NCI-H146 treated with DMSO at 0.1 percent for 48 hours (cell line): ENCODE measurements around the gene NCEH1.
A peak's percentile ranks its signal among the peaks of the same experiment; 100 is the strongest.
"Not testable (repeated sequence)": the region's sequence is repeated elsewhere in the genome, so short reads cannot be mapped to it uniquely, and the experiment has no call there.

Source experiments
- DNase-seq: peaks from one replicate; lab custom pipeline; 2025; ENCODE audit not compliant: unreplicated experiment; lab: John Stamatoyannopoulos, UW

NCEH1 gene

DNA sequence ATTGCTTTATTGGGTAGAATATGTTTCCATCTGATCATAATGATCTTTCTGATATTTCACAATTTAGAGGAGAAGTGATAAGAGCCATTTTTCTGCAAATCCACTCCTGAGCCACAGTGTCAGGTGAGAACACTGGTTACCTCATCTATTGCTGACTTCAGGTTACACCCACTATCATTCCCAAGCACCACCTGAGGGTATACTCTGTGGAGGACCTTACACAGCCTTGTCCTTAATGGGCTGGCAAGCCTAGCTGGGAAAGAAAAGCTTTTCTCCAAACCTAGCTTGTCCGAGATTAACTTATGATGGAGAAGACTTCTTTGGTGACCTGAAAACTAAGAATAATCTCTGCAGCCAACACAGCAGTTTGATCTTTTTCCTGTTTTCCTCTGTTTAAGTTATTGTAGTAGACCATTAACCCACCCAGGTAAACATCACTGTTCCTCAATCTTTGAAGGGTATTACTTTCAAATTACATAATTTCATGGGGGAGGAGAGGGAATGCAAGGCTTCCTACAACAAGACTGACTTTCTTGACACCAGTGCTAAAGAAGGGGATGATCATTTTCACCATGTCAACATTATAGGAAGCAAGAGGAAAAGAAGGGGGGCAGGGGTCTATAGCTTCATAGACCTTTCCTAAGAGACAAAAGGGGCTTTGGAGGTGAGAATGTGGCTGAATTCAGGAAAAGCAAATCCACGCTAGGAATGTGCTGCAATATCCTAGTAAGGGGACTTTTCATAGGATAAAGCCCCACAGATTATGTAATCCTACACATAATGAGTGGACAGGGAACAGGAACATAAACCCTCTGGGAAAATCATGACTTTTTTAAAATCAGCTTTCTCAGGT is 1.7 kb downstream of the NCEH1 start:
- no peak for DNase-seq

DNA sequence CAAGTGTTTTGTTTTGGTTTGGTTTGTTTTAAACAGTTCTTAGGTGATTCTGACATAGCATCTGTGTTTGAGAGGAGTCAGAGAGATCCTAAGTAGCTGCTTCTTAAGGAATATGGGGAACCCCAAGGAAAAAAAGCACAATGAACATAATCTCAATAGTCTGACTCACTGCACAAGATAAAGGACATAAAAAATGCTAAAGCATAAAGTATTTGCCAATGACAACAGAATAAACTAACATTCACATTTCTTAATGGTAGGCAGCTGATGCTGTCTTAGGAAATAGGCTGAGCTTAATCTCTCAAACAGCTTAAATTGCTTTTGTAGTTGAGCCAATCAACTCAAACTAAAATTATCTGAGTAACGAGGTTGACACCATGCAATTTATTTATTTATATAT is 2.9 kb downstream of the NCEH1 start:
- no peak for DNase-seq

DNA sequence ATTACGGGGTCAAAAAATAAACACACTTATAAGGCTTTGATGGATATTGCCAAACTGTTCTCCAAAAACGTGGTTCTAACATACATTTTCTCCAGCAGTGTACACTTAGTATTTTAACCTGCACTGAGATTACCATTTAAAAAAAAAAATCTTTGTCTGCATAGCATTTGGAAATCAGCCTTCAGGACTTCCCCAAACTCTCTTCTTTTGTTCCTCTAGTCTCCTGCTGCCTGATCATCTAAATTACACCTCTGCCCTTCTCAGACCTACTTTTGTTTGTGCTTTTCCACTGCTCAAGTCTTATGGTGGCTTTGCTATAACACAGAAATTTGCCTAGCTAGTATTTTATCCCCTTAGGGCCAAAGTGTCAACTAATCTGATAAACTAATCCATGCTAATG is 3.8 kb downstream of the NCEH1 start:
- DNase-seq = no peak

- no peak for DNase-seq
Measured at GRCh38 chr3:172705170-172705569, 5.7 kb downstream of the NCEH1 start.

GRCh38 chr3:172704001-172704400 is 6.9 kb downstream of the NCEH1 start:
- DNase-seq = no peak

DNA sequence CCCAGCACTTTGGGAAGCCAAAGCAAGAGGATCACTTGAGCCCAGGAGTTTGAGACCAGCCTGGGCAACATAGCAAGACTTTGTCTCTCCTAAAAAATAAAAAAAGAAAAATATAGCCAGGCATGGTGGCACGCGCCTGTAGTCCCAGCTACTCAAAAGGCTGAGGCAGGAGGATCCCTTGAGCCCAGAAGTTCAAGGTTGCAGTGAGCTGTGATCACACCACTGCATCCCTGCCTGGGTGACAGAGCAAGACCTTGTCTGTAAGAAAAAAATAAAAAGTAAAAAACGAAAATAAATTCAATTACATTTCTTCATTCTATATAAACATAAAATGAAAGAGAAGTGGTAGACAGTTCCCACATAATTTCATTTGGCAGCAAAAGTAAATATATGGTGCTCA is 8.1 kb downstream of the NCEH1 start:
- DNase-seq = not testable (repeated sequence)

DNA sequence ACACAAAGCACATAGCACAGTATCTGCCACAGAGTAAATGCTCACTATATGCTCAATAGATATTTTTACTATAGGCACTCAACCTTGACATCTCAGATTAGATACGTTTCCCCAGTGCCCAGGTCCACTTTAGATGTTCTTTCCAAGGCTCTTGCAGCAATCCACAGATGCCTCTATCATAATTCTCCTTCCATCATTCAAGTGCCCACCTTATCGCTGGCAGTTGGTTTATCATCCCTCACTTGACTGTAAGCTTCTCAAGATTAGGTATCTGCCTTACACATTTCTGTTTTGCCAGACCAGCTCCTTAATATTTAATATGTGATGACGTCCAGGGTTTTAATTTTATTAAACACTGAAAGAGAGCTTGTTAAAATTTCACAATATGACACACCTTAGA is 8.6 kb downstream of the NCEH1 start:
- DNase-seq = no peak

DNA sequence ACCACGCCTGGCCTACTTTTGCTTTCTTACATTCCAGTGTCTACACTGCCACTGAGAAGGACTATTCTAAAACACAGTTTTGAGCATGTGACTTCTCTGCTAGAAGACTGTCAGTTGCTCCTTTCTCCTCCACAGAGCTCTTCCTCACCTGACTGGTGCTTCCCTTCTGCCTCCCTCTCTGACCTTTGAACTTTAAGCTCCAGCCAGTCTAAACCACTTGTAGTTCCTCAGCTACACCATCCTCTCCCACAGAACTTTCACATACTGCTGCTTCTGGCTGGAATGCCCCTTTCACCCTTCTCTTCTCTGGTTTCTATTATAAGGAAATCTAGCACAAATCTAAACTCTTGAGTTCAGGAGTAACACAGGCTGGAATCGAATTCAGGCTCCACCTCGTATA is 9.1 kb downstream of the NCEH1 start:
- DNase-seq = peak; percentile 37

DNA sequence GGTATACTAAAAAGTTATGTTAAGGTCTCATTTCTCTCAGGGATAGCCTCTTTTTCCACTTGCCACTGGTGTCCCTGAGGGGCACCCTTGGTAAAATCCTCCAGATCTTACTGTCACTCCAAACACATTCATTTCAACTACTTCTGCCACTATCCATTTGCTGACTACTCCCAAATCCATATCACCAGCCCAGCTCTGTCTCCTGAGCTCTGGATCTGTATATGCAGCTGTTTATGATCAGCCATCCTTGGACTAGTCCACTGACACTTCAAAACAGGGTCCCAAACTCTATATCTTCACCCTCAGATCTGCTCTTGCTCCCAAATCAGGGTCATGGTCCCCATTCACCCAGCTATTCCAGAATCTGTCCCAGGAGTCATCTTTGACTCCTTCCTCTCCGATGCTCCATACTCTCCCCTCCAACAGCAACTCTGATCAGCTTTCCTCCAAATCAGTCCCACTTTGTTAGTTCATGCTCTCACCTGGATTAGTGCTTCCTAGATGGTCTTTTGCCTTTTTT is 9.9 kb downstream of the NCEH1 start:
- no peak for DNase-seq

DNA sequence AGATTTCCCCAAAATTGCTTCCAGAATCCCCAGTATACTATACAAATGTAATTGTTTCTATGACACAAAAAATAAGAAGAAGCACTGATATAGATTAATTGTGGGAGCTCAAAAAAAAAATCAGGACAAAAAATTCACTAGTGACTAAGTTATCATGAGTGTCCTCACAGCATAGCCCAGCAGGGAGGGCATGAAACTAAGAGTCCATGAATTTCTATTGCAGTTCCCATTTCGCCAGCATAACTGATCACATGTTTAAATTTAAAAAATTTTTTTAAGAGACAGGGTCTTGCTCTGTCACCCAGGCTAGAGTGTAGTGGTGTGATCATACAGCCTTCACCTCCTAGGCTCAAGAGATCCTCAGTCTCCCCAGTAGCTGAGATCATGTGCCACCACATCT is 10.6 kb downstream of the NCEH1 start:
- DNase-seq = no peak

DNA sequence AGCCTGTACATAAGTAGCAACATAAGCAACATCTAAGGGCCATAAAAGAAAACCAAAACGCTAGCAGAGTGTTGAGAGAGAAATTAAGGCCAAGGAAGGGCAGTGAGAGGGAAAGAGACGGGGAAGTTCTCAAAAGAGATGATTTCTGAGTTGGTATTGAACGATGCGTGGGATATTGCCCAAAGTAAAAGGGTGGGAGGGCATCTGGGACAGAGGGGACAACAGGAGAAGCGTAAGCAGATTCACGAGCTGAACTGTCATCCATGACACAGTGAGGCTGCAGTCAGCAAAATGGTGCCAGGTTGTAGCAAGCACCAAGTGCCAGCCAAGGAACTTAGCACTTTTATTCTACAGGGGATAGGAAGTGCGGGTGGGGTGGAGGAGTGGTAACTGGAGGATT is 11.8 kb downstream of the NCEH1 start:
- DNase-seq = no peak

- no peak for DNase-seq
Measured at GRCh38 chr3:172698631-172699030, 12.2 kb downstream of the NCEH1 start.

DNA sequence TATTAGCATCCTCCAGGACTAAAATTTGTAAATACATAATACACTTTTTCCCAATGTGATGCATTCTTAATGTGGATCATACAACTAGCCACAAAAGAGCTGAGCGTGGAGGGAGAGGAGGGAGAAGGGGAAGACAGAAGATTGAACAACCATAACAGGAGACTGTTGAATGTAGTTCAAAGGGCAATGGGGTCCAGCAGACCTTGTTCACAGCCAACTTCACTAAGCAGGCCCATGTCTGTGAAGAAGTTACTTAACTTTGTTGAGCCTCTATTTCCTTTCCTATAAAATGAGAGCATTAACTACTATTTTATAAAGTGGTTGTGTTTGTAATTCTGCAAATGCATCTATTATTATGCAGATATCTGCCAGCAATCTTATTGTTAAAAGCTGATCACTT is 13.3 kb downstream of the NCEH1 start:
- no peak for DNase-seq

DNA sequence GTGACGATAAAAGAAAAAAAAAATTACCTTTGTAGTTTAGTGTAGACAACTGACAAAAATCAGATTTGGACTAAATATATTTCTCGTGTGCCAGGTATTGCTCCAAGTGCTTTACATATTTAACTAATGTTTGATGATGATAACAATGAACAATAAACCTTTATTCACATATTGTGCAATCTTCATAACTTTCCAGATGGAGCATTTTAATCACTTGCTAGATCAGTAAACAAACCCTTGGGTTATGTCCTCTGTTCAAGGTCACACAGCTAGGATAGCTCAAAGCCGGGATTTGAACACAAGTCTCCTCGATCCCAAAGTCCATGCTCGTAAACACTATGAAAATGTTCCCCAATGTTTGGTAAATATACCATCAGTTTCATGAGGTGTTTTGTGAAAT is 14.5 kb downstream of the NCEH1 start:
- DNase-seq = no peak

DNA sequence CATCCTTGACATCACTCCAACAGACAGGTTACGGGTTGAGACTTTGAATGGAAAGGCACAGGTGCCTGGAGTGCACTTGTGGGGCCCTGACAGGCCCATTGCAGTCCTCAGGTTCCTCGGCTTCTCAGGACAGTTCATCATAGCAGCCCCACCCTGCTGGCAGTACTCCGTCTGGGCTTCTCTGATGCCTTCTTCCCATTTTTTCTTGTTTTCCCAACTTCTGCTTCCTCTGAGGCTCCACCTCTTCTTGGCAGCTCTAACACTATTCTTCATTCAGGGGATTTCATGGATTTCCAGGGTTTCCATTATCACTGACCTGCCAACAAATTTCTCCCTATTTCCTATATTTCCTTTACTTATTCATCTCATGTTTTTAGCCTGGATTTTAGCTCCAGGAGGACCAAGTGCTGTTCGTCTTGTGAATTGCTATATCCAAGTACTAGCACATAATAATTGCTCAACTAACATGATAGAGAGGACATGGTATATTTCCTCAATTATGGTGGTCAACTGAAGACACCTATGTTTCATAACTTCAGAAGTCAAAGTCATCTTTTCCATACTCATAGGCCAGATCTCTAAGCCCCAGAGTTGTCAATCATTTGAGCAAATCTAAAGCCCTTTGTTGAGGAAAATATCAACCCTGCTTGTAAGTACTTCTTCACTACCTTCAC is 16.2 kb downstream of the NCEH1 start:
- DNase-seq = no peak

GRCh38 chr3:172692751-172693338 is 18.0 kb downstream of the NCEH1 start:
- no peak for DNase-seq

- no peak for DNase-seq
Measured at GRCh38 chr3:172690936-172691335, 19.9 kb downstream of the NCEH1 start.

DNA sequence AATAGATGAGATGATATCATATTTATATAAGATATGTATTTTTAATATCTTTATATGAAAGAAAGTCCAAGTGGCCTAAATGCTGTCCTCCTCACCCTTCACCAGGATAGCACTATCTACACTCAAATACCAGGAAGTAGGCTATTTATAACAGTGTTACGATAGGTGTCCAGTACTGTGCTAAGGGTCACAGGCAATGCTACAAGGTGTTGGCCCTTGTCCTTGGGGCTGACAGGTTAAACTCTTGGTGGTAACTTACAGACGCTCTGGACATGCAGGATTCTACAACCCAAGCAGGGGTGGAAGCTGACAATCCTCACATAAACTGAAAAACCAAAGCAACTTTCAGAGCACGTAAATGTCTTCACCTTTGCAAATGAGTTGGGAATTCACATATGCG is 22.3 kb downstream of the NCEH1 start:
- DNase-seq = no peak

GRCh38 chr3:172687501-172687900 is 23.4 kb downstream of the NCEH1 start:
- DNase-seq = peak; percentile 26

GRCh38 chr3:172685331-172686214 is 25.3 kb downstream of the NCEH1 start:
- DNase-seq = no peak

DNA sequence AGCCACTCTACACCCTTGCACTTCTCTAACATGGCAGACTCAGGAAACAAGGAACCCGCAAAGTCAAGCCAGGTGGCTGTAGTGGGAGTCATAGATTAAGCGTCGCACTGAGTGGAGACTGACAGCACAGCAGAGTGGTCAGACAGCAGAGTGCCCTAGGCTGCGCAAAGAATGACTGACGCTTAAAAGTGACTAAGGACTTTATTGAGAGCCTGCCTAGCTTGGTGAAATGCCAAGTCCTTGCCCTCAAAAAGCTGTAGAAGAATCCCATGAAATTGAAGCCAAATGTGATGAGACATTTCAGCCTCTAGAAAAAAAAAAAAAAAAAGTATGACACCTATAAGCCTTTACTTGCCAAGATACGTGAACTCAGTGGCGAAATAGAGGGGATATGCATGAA is 30.2 kb downstream of the NCEH1 start:
- DNase-seq = no peak
